ENCODE results near the gene SLC1A7.

GRCh38 chr1:53081384-53082066 is 60.9 kb downstream of the SLC1A7 start:
- TF ChIP-seq GATA2 (IDR thresholded peaks at IDR 0.05; ENCODE audit: low read depth, low read length) (no peak), GATA3 (IDR thresholded peaks at IDR 0.05; ENCODE audit: low read depth, low read length) (no peak)

Measured in SH-SY5Y (cell line).